ENCODE results near the gene LRRFIP2.

The LRRFIP2 gene

GRCh38 chr3:37115446-37115845 lies 58.9 kb downstream of the LRRFIP2 start:
- no peak for DNase-seq (ENCODE audit: low spot score)

DNA sequence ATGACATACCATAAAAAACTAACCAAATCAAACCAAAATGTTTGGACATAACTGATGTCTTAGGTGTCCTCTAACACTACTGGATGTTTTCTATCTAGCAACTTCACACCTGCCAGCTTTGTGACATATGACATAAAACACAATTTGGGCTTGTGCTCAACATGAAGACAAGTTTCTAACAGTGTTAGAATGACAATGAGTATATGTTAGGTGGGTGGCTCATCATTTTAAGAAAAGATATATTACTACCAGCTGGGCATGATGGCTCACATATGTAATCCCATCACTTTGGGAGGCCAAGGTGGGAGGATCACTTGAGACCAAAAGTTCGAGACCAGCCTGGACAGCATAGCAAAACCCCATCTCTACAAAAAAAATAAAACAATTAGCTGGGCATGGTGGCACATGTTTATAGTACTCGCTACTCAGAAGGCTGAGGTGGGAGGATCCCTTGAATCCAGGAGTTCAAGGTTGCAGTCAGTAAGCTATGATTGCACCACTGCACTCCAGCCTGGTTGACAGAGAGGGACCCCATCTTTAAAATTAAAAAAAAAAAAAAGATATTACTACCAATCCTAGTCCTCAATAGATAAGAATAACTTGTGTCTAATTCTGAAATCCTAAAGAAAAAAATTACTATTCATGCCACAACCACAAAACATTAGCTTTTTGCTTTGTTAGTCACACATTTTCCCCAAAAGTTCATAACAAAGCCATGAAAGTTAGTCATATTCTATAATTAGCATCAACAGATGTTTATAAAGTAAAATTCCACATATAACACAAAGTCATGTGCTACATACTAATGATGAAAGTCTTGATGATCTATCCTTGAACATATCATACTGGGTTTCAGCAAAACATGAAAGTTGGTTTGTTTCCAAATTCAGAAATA lies 59.9 kb downstream of the LRRFIP2 start:
- no peak for DNase-seq (ENCODE audit: low spot score)

DNA sequence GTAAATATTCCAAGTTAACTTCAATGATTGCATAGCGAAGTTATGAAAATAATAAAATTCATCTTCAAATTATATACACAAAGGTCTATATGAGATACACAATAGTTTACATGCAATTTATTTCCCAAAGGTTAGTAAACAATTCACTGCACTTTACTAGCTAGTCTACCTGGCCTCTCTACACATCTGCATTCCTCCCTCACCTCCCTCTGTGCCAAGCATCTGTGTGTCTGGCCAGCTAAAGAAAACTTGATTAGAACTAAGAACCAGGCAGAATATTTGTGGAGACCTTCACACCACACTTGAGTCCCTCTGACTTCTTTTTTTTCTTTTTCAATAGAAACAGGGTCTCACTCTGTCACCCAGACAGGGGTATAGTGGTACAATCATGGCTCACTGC lies 61.4 kb downstream of the LRRFIP2 start:
- DNase-seq (ENCODE audit: low spot score), result no peak

DNA sequence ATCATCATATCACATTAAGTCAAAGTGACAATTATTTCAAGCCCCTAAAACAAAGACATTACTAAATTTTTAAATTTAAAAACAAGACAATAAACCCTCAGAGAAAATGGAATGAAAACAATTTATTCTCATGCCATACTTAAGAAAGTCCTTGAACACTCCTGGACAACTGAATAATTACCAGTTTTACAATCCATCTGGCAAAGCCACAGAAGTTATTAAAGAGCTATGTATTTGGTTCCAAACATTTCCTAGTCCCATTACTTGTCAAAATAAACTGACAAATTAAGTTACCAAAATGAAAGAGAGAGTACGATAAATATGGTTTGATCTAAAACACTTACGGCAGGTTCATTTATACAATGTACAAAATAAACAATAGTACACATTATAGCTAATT lies 63.2 kb downstream of the LRRFIP2 start:
- DNase-seq (ENCODE audit: low spot score), result no peak

DNA sequence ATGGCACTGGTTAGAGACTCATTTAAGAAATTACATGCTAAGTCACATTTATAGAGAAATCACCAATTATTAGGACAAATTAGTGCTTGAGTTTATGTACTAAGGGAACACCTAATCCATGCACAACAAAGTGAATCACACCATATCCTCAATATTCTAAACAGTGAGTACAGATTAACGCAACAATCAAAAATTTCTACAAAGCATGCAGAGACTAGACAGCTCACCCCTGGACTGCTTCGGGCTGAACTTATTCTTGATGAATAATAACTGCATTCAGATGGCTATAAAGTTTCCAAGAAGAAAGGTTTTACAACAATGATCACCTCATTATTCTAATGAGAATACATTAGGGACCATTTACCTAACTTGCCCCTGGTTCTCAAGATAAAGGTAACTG lies 66.5 kb downstream of the LRRFIP2 start:
- DNase-seq (ENCODE audit: low spot score), result no peak

DNA sequence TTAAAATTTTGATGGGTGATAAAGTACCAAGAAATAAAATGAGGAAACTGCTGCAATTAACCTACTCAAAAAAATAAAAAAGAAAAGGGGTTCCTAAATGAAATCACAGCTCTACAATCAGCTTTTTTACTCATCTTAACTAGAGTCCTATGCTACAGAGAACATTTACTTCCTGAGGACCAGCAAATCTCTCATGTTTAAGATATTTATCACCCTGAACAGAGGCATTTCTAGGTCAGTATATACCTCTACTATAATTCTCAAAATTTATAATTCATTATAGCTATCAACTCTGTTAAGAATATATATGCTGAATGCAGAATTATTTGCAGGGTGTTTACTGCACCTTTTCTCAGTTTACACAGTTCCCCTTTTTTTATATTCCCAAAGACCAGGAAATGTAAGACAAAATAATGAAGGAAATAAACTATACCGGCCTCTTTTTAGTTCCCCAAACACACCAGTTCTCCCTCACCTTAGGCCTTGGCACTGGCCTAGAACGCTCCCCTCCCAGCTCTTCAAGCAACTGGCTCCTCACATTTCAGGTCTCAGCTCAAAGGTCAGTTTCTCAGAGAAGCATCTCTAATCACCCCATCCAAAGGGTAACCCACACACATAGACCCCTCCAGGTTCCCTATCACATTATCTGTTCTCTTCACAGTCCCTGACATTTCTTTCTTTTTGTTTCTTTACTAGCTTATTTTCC lies 71.1 kb downstream of the LRRFIP2 start:
- DNase-seq (ENCODE audit: low spot score), result no peak

DNA sequence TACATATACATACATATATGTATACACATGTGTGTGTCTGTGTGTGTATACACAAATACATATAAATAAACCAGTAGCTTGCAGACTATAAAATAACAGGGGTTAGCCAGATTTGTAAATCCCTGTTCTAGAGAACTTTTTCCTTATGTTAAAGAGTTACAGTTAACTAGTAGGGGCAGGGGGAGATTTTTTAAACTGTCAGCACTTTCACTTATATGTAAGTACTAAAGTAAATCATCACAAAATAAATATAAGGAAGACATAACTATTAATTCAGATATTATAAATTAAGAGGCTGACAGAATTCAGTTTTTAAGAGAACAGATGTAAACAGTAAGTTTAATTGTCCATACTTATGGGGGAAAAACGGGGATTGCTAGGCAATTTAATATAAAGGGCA lies 74.0 kb downstream of the LRRFIP2 start:
- DNase-seq (ENCODE audit: low spot score), result no peak

- DNase-seq (ENCODE audit: low spot score), result no peak
Observed at GRCh38 chr3:37099469-37099868, 74.9 kb downstream of the LRRFIP2 start.

GRCh38 chr3:37098884-37099283 lies 75.5 kb downstream of the LRRFIP2 start:
- DNase-seq (ENCODE audit: low spot score), result no peak

DNA sequence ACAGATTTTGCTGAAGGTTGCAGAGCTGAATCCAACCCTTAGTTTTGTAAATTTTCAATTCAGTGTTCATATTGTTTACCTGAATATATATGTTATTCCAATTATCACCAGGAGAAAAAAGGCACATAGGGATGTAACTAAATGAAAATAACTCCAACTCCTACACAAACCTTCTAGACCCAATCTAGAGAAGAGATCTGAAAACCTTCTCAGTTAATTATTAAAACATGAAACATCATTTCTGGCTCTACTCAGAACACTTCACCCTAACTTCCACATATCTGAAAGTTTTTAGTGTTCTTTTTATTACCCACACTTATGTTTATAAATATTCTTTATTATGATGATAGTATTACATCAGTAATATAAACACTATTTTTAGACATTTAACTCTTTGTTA lies 76.6 kb downstream of the LRRFIP2 start:
- DNase-seq (ENCODE audit: low spot score), result no peak

- DNase-seq (ENCODE audit: low spot score), result no peak
Observed at GRCh38 chr3:37096975-37097374, 77.4 kb downstream of the LRRFIP2 start.

- no peak for DNase-seq (ENCODE audit: low spot score)
Observed at GRCh38 chr3:37096288-37096687, 78.1 kb downstream of the LRRFIP2 start.

DNA sequence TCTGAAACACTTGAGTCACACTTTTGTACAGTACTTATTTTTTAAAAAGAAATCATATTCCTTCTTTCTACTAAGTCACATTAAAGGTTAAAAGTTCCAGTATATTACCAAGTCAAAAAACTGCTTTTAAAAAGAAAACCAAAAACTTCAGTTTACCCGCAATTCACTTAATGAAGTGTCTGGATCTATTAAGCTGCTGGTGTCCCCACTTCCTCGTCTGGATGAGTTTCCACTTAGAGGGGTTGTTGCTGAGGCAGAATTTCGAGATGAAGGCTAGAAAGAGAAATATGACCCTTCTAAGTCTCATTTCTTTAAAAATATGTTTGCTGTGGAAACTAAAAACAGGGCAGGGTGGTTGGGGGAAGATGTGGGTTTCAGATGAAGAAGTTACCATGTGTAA lies 79.7 kb downstream of the LRRFIP2 start:
- DNase-seq (ENCODE audit: low spot score), result no peak

DNA sequence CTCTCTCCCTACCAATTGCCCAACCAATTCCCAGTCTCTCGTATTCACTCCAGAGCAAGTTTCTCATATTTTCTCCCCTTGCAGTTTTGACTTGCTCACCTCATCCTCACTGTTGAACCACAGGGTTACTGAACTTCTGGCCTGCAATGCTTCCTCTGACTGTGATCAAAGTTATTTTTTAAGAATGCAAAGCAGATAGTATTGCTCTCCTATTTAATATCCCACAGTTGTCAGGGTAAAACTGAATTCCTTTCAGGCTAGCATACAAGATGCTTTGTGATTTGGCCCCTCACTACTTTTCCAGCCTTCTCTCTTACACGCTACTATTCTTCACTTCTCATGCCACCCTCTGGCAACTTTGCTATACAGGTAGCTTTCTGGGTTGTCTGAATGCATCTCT lies 80.9 kb downstream of the LRRFIP2 start:
- DNase-seq (ENCODE audit: low spot score), result no peak

DNA sequence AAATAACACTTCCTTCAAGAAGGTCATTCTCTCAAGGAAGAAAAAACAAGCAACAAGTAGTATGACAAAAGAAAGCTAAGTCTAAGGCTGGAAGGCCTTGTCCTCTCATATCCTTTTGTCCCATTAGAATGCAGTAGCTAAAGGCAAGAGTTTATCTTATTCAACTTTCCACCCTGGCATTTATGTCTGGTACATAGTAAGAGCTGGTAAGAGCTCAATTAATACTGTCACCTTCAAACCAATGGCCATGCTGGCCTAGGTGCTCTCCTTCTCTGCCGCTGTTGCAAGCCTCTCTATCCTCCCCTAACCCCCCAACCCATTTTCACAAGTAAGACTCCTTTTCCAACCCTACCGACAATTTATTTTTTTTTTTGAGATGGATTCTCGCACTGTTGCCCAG lies 81.9 kb downstream of the LRRFIP2 start:
- no peak for DNase-seq (ENCODE audit: low spot score)

DNA sequence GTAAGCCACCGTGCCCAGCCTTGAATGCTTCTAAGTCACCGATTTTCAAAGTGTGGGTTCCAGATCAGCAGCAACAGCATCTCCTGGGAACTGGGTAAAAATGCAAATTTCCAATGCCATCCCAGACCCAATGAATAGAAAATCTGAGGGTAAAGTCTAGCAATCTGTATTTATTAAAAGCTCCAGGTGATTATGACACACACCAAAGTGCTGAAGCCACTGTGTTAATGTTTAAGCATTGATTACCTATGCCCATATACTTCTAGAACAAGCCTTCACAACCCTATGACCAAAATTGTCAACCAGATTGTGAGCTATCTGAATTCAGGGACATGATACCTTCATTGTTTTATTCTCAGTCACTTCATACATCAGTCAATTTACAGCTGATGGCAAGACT lies 86.5 kb downstream of the LRRFIP2 start:
- no peak for DNase-seq (ENCODE audit: low spot score)

- no peak for DNase-seq (ENCODE audit: low spot score)
Observed at GRCh38 chr3:37086918-37087317, 87.5 kb downstream of the LRRFIP2 start.

DNA sequence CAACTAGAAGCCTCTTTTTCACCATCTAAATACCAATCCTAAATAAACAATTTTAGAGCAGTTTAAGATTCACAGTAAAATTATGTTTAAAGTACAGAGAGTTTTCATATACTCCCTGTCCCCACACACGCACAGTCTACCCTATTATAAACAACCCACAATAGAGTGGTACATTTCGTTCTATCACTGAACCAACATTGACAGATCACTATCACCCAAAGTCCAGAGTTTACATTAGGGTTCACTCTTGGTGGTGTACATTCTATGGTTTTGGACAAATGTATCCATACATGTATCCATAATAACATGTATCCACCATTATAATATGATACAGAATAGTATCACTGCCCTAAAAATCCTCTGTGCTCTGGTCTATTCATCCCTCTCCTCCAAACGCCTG lies 92.1 kb downstream of the LRRFIP2 start:
- DNase-seq (ENCODE audit: low spot score), result no peak

DNA sequence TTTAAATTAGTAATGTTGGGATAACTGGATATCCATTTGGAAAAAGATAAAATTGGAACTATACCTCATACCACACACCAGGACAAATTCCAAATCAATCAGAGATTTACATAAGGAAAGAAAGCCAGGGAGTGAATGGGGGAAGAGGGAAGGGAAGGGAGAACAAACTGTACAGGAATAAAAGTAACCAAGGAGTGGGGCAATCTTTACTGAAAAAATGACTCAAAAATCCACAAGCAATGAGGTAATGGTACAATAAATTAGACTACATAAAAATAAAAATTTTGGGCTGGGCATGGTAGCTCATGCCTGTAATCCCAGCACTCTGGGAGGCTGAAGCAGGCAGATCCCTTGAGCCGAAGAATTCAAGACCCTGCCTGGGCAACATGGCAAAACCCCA lies 98.4 kb downstream of the LRRFIP2 start:
- DNase-seq (ENCODE audit: low spot score), result no peak

- no peak for DNase-seq (ENCODE audit: low spot score)
Observed at GRCh38 chr3:37074178-37074577, 100.2 kb downstream of the LRRFIP2 start.

DNA sequence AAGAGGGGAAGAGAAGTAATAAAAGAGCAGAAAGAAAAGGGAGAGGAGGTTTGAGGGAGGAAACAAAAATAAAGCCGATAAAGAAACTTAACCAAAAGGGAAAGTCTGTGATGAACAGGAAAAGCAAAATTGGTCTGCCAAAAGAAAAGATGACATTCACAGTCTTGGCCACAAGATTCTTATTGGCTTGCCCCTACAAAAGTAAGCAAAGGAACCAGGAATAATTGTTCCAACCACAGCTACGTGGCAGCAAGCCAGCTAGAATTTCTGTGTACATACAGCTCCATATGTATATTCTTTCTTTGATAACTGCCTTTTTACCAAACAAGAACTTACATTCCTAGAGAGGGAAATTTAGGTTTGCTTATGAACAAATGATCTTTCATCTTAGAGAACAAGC lies 101.5 kb downstream of the LRRFIP2 start:
- DNase-seq (ENCODE audit: low spot score), result no peak

- DNase-seq (ENCODE audit: low spot score), result no peak
Observed at GRCh38 chr3:37071921-37072320, 102.5 kb downstream of the LRRFIP2 start.

- no peak for DNase-seq (ENCODE audit: low spot score)
Observed at GRCh38 chr3:37068031-37068430, 106.4 kb downstream of the LRRFIP2 start.

DNA sequence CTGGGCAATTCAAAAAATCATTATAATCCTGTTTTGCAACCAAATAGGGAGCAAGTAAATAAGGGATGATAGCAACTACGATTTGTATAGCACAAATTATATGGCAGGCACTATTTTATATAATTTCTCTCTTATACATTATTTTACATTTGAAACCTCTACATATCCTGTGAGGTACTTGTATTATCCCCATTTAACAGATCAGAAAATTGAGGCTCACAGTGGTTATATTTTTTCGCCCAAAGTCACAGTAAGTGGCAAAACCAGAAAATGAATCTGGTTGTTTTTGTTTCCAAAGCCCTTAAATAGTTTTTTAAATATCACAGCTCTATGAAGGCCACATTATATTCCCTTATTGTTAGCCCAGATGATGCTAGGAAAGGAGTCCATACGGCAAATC lies 106.8 kb downstream of the LRRFIP2 start:
- no peak for DNase-seq (ENCODE audit: low spot score)

All from LoVo (cell line).